Loucy (cell line): ENCODE data around the gene AHR.

Experiments
- H2AFZ ChIP-seq: fragments of 200-600 bp; sonication (generic); 2 replicates; pipeline ENCODE4 v1.6.0; 2016; ENCODE audit warnings: antibody characterized with exemption, mild to moderate bottlenecking, low read length, moderate library complexity
- H3F3A ChIP-seq: fragments of 200-600 bp; 2 replicates; pipeline ENCODE4 v1.6.0; 2016; ENCODE audit warnings: antibody characterized with exemption, low read depth, mild to moderate bottlenecking
- H3K27me3 ChIP-seq: fragments of 200-600 bp; sonication (generic); 2 replicates; pipeline ENCODE4 v1.6.1; 2014; ENCODE audit warnings: low read length, mild to moderate bottlenecking; ENCODE audit not compliant: insufficient read depth, poor library complexity, severe bottlenecking
- H3K36me3 ChIP-seq: fragments of 200-600 bp; sonication (generic); 2 replicates; pipeline ENCODE4 v1.6.1; 2016; ENCODE audit warnings: low read length; ENCODE audit not compliant: insufficient read depth
- H3K4me1 ChIP-seq: fragments of 200-600 bp; sonication (generic); 2 replicates; pipeline ENCODE4 v1.5.1; 2014; ENCODE audit warnings: low read length, mild to moderate bottlenecking; ENCODE audit not compliant: insufficient read depth, poor library complexity, severe bottlenecking
- H3K4me2 ChIP-seq: fragments of 200-600 bp; sonication (generic); 2 replicates; pipeline ENCODE4 v1.6.0; 2014; ENCODE audit warnings: antibody characterized with exemption, low read length, low read depth, mild to moderate bottlenecking; ENCODE audit not compliant: poor library complexity, severe bottlenecking
- H3K4me3 ChIP-seq: fragments of 200-600 bp; sonication (generic); 2 replicates; pipeline ENCODE4 v1.5.1; 2014; ENCODE audit warnings: low read length, mild to moderate bottlenecking, mixed read lengths; ENCODE audit not compliant: poor library complexity, severe bottlenecking
- H3K79me2 ChIP-seq: fragments of 200-600 bp; sonication (generic); 2 replicates; pipeline ENCODE4 v1.6.1; 2014; ENCODE audit warnings: low read length; ENCODE audit not compliant: insufficient read depth
- H3K9ac ChIP-seq: fragments of 200-600 bp; sonication (generic); 2 replicates; pipeline ENCODE4 v1.6.0; 2014; ENCODE audit warnings: mild to moderate bottlenecking, low read depth, low read length, moderate library complexity; ENCODE audit not compliant: poor library complexity, severe bottlenecking
- H3K9me2 ChIP-seq: fragments of 200-600 bp; sonication (generic); replicated peaks from 2 replicates; pipeline ENCODE4 v1.6.1; 2016; ENCODE audit warnings: low read depth, low read length, mixed read lengths
- H3K9me3 ChIP-seq: fragments of 200-600 bp; sonication (generic); 2 replicates; pipeline ENCODE4 v1.6.1; 2014; ENCODE audit warnings: mild to moderate bottlenecking, antibody characterized with exemption, low read length, low read depth; ENCODE audit not compliant: insufficient read depth
- H4K20me1 ChIP-seq: fragments of 200-600 bp; sonication (generic); 2 replicates; pipeline ENCODE4 v1.6.0; 2014; ENCODE audit warnings: antibody characterized with exemption, low read length, mild to moderate bottlenecking; ENCODE audit not compliant: insufficient read depth, poor library complexity, severe bottlenecking
- EZH2phosphoT487 ChIP-seq: fragments of 200-600 bp; IDR thresholded peaks from 2 replicates; pipeline ENCODE4 v1.6.1; 2018; ENCODE audit warnings: antibody characterized with exemption, mild to moderate bottlenecking, moderate library complexity, borderline replicate concordance
- TF ChIP-seq, protein P1 (sequence below): fragments of 200-600 bp; sonication (generic); conservative IDR thresholded peaks from 2 replicates; pipeline ENCODE4 v1.5.1; 2014; ENCODE audit warnings: mild to moderate bottlenecking, antibody characterized with exemption, low read length

The AHR gene

DNA sequence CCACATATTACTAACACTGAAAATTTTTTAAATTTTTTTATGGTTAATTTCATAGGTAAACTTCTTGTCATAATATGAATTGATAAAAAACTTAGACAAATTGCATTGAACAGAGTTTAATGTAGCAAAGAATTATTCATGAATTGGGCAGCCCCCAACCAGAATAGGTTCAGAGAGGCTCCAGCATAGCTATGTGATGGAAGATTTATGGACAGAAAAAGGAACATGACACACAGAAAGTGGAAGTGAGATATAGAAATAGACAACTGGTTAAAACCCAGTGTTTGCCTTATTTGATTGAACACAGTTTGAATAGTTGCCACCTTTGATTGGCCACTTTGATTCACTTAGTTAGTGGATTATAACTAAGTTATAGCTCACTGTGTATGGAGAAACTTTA is 87.2 kb downstream of the AHR start:
- Histone ChIP-seq H3K27me3 (no peaks in the 10 kb centered on the region), H3K9ac (no peak overlapping the region), H3K4me2 (no peak overlapping the region), H3K9me2 (no peaks in the 10 kb centered on the region), H3K9me3 (no peaks in the 10 kb centered on the region), H4K20me1 (no peaks in the 10 kb centered on the region), H3K4me1 (no peaks in the 10 kb centered on the region), H3K79me2 (no peaks in the 10 kb centered on the region), H3K4me3 (no peak overlapping the region), H3F3A (no peaks in the 10 kb centered on the region), H2AFZ (no peak overlapping the region), H3K36me3 (no peaks in the 10 kb centered on the region)
- TF ChIP-seq, protein P1, sequence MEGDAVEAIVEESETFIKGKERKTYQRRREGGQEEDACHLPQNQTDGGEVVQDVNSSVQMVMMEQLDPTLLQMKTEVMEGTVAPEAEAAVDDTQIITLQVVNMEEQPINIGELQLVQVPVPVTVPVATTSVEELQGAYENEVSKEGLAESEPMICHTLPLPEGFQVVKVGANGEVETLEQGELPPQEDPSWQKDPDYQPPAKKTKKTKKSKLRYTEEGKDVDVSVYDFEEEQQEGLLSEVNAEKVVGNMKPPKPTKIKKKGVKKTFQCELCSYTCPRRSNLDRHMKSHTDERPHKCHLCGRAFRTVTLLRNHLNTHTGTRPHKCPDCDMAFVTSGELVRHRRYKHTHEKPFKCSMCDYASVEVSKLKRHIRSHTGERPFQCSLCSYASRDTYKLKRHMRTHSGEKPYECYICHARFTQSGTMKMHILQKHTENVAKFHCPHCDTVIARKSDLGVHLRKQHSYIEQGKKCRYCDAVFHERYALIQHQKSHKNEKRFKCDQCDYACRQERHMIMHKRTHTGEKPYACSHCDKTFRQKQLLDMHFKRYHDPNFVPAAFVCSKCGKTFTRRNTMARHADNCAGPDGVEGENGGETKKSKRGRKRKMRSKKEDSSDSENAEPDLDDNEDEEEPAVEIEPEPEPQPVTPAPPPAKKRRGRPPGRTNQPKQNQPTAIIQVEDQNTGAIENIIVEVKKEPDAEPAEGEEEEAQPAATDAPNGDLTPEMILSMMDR, result no peak
- no peak for TF ChIP-seq EZH2phosphoT487

DNA sequence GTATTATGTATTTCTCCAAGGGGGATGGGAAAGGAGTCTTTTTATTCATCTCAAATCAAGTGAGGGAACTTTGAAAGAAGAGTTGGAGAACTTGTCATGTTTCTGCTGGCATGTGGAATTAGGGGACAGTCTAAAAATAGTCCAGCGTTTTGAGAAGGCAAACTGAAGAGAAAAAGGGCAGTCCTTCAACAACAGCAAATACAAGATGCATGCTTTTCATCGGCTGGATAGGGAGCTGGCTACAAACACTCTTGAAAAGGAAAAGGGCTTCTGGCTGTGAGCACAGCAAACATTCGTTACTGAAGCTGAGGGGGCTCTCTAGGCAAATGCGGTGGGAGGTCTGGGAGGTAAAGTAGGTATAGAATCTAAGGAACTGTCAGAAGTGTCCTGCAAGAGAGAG is 91.9 kb downstream of the AHR start:
- H3K9me3 ChIP-seq, result peaks cover 13% of the 10 kb centered on the region; the same call in 1 of the 2 replicates
- no peaks in the 10 kb centered on the region for H3K9me2 ChIP-seq
- TF ChIP-seq, protein P1, result no peak
- TF ChIP-seq EZH2phosphoT487, result no peak
- no peaks in the 10 kb centered on the region for H3F3A ChIP-seq
- H3K79me2 ChIP-seq, result no peaks in the 10 kb centered on the region
- no peaks in the 10 kb centered on the region for H3K27me3 ChIP-seq
- H4K20me1 ChIP-seq, result no peaks in the 10 kb centered on the region
- no peak overlapping the region for H3K9ac ChIP-seq
- no peak overlapping the region for H3K4me3 ChIP-seq
- H3K4me2 ChIP-seq, result no peak overlapping the region
- no peak overlapping the region for H2AFZ ChIP-seq
- H3K4me1 ChIP-seq, result no peaks in the 10 kb centered on the region
- no peaks in the 10 kb centered on the region for H3K36me3 ChIP-seq

DNA sequence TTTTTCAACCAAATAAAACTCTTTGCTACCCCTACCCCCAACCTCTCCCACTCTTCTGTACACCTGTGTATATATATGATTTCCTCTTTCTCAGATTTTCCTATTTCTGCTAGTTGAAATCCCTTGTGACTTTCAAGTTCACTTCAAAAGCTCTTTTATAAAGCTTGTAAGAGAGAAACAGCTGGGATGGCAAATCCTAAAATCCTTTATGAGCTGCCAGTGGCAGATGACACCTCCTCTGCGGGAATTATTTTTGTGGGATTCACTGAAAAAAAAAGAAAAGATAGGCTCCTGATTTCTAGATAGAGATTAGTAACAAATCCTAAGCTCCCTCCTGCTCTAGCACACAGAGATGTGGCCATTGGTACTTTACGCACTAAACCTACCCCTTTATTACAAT is 92.9 kb downstream of the AHR start:
- Histone ChIP-seq H3K4me3 (no peak overlapping the region), H3K4me1 (no peaks in the 10 kb centered on the region), H3K27me3 (no peaks in the 10 kb centered on the region), H3K79me2 (no peaks in the 10 kb centered on the region), H3F3A (no peaks in the 10 kb centered on the region), H3K9me2 (no peaks in the 10 kb centered on the region), H3K36me3 (no peaks in the 10 kb centered on the region), H3K9me3 (peaks cover 13% of the 10 kb centered on the region; the same call in 1 of the 2 replicates), H3K4me2 (no peak overlapping the region), H4K20me1 (no peaks in the 10 kb centered on the region), H3K9ac (no peak overlapping the region), H2AFZ (no peak overlapping the region)
- TF ChIP-seq EZH2phosphoT487, result no peak
- TF ChIP-seq, protein P1, result no peak
